VCaP (cell line): ENCODE data around the gene GORAB.

Experiments
- H3K27ac ChIP-seq: fragments of 450-650 bp; 2 replicates; pipeline ENCODE4 v1.5.1; 2017
- CTCF ChIP-seq: fragments of 450-650 bp; conservative IDR thresholded peaks from 2 replicates; pipeline ENCODE4 v1.5.1; 2017; ENCODE audit warnings: mild to moderate bottlenecking, moderate library complexity

GORAB gene

GRCh38 chr1:170503665-170504064 is 28.3 kb upstream of the GORAB start:
- no peak overlapping the region for H3K27ac ChIP-seq
- TF ChIP-seq CTCF, result no peak

- no peak for TF ChIP-seq CTCF
- no peak overlapping the region for H3K27ac ChIP-seq
These were observed 21.8 kb upstream of the GORAB start for GRCh38 chr1:170510163-170510562.

GRCh38 chr1:170511038-170511437 is 20.9 kb upstream of the GORAB start:
- TF ChIP-seq CTCF, result no peak
- no peak overlapping the region for H3K27ac ChIP-seq

GRCh38 chr1:170513138-170513537 is 18.8 kb upstream of the GORAB start:
- H3K27ac ChIP-seq, result no peak overlapping the region
- no peak for TF ChIP-seq CTCF

GRCh38 chr1:170518185-170518834 is 13.7 kb upstream of the GORAB start:
- TF ChIP-seq CTCF, result no peak
- H3K27ac ChIP-seq, result no peak overlapping the region

GRCh38 chr1:170518965-170519364 is 13.0 kb upstream of the GORAB start:
- no peak overlapping the region for H3K27ac ChIP-seq
- TF ChIP-seq CTCF, result no peak

GRCh38 chr1:170520601-170521000 is 11.4 kb upstream of the GORAB start:
- TF ChIP-seq CTCF, result no peak
- no peak overlapping the region for H3K27ac ChIP-seq
